IPS-18a (cell line): ENCODE results near the gene SCARF2.
"Not testable (repeated sequence)": the region's sequence is repeated elsewhere in the genome, so short reads cannot be mapped to it uniquely, and the experiment has no call there.

ENCODE experiments used
- H3K27ac ChIP-seq: one replicate; pipeline ENCODE4 v1.5.1; 2013; ENCODE audit warnings: low read length
- H3K27me3 ChIP-seq: one replicate; pipeline ENCODE4 v1.6.1; 2013; ENCODE audit warnings: mild to moderate bottlenecking, low read length; ENCODE audit not compliant: control insufficient read depth, insufficient read depth
- H3K36me3 ChIP-seq: one replicate; pipeline ENCODE4 v1.6.1; 2013; ENCODE audit warnings: low read depth, low read length; ENCODE audit not compliant: control insufficient read depth
- H3K4me1 ChIP-seq: one replicate; pipeline ENCODE4 v1.6.1; 2013; ENCODE audit warnings: low read depth, low read length; ENCODE audit not compliant: control insufficient read depth
- H3K4me3 ChIP-seq: one replicate; pipeline ENCODE4 v1.5.1; 2013; ENCODE audit warnings: low read length
- H3K9ac ChIP-seq: one replicate; pipeline ENCODE4 v1.6.1; 2013; ENCODE audit warnings: mild to moderate bottlenecking, low read length, moderate library complexity
- H3K9me3 ChIP-seq: one replicate; pipeline ENCODE4 v1.6.1; 2013; ENCODE audit warnings: low read depth, low read length; ENCODE audit not compliant: control insufficient read depth

SCARF2 gene

GRCh38 chr22:20458530-20459151 lies 21.0 kb upstream of the SCARF2 start:
- no peak overlapping the region for H3K4me3 ChIP-seq
- no peaks in the 10 kb centered on the region for H3K9me3 ChIP-seq
- no peak overlapping the region for H3K9ac ChIP-seq
- no peaks in the 10 kb centered on the region for H3K4me1 ChIP-seq
- H3K27ac ChIP-seq: no peak overlapping the region
- no peaks in the 10 kb centered on the region for H3K27me3 ChIP-seq
- no peaks in the 10 kb centered on the region for H3K36me3 ChIP-seq

- no peak overlapping the region for H3K27ac ChIP-seq
- no peak overlapping the region for H3K4me3 ChIP-seq
- H3K9me3 ChIP-seq: no peaks in the 10 kb centered on the region
- no peaks in the 10 kb centered on the region for H3K4me1 ChIP-seq
- no peaks in the 10 kb centered on the region for H3K36me3 ChIP-seq
- H3K27me3 ChIP-seq: no peaks in the 10 kb centered on the region
- no peak overlapping the region for H3K9ac ChIP-seq
These were observed 20.0 kb upstream of the SCARF2 start for GRCh38 chr22:20457506-20458240.

GRCh38 chr22:20456722-20457076 lies 19.1 kb upstream of the SCARF2 start:
- no peaks in the 10 kb centered on the region for H3K27me3 ChIP-seq
- H3K4me1 ChIP-seq: no peaks in the 10 kb centered on the region
- no peak overlapping the region for H3K4me3 ChIP-seq
- H3K27ac ChIP-seq: no peak overlapping the region
- H3K9me3 ChIP-seq: no peaks in the 10 kb centered on the region
- no peaks in the 10 kb centered on the region for H3K36me3 ChIP-seq
- H3K9ac ChIP-seq: no peak overlapping the region

- H3K9ac ChIP-seq: no peak overlapping the region
- H3K9me3 ChIP-seq: no peaks in the 10 kb centered on the region
- H3K27me3 ChIP-seq: no peaks in the 10 kb centered on the region
- no peaks in the 10 kb centered on the region for H3K4me1 ChIP-seq
- no peaks in the 10 kb centered on the region for H3K36me3 ChIP-seq
- H3K4me3 ChIP-seq: no peak overlapping the region
- H3K27ac ChIP-seq: no peak overlapping the region
These were observed 18.6 kb upstream of the SCARF2 start for GRCh38 chr22:20456064-20456721.

GRCh38 chr22:20455709-20456063 lies 18.1 kb upstream of the SCARF2 start:
- no peak overlapping the region for H3K9ac ChIP-seq
- H3K36me3 ChIP-seq: no peaks in the 10 kb centered on the region
- H3K9me3 ChIP-seq: no peaks in the 10 kb centered on the region
- no peaks in the 10 kb centered on the region for H3K27me3 ChIP-seq
- H3K27ac ChIP-seq: no peak overlapping the region
- H3K4me1 ChIP-seq: no peaks in the 10 kb centered on the region
- H3K4me3 ChIP-seq: no peak overlapping the region

- no peaks in the 10 kb centered on the region for H3K9me3 ChIP-seq
- H3K4me1 ChIP-seq: no peaks in the 10 kb centered on the region
- no peaks in the 10 kb centered on the region for H3K27me3 ChIP-seq
- H3K36me3 ChIP-seq: no peaks in the 10 kb centered on the region
- no peak overlapping the region for H3K27ac ChIP-seq
- no peak overlapping the region for H3K9ac ChIP-seq
- H3K4me3 ChIP-seq: no peak overlapping the region
These were observed 15.6 kb upstream of the SCARF2 start for GRCh38 chr22:20453222-20453621.

GRCh38 chr22:20451920-20452319 lies 14.3 kb upstream of the SCARF2 start:
- Histone ChIP-seq H3K27ac (no peak overlapping the region), H3K4me1 (no peaks in the 10 kb centered on the region), H3K4me3 (no peak overlapping the region), H3K27me3 (no peaks in the 10 kb centered on the region), H3K9me3 (no peaks in the 10 kb centered on the region), H3K36me3 (no peaks in the 10 kb centered on the region), H3K9ac (no peak overlapping the region)

- H3K9ac ChIP-seq, H3K27ac ChIP-seq, H3K27me3 ChIP-seq, H3K4me3 ChIP-seq, H3K9me3 ChIP-seq, H3K36me3 ChIP-seq, H3K4me1 ChIP-seq: not testable (repeated sequence)
These were observed 13.6 kb upstream of the SCARF2 start for GRCh38 chr22:20451129-20451778.

DNA sequence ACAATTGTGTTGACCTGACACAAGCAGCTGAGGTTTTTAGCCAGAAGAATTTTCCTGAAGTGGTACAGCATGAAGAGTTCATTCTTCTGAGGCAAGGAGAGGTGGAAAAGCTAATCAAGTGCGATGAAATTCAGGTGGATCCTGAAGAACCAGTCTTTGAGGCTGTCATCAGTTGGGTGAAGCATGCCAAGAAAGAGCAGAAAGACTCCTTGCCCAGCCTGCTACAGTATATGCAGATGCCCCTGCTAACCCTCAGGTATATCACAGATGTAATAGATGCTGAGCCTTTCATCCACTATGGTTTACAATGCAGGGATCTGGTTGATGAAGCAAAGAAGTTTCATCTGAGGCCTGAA lies 12.9 kb upstream of the SCARF2 start:
- no peak overlapping the region for H3K4me3 ChIP-seq
- no peaks in the 10 kb centered on the region for H3K36me3 ChIP-seq

GRCh38 chr22:20449819-20450550 lies 12.4 kb upstream of the SCARF2 start:
- no peaks in the 10 kb centered on the region for H3K36me3 ChIP-seq
- H3K9ac ChIP-seq: no peak overlapping the region
- no peaks in the 10 kb centered on the region for H3K4me1 ChIP-seq
- H3K4me3 ChIP-seq: no peak overlapping the region
- no peaks in the 10 kb centered on the region for H3K27me3 ChIP-seq
- no peak overlapping the region for H3K27ac ChIP-seq
- H3K9me3 ChIP-seq: no peaks in the 10 kb centered on the region

More for the DNA sequence above, 12.9 kb upstream of the SCARF2 start:
- H3K9ac ChIP-seq: no peak overlapping the region
- no peaks in the 10 kb centered on the region for H3K4me1 ChIP-seq
- H3K27ac ChIP-seq: no peak overlapping the region
- H3K27me3 ChIP-seq: no peaks in the 10 kb centered on the region
- no peaks in the 10 kb centered on the region for H3K9me3 ChIP-seq

DNA sequence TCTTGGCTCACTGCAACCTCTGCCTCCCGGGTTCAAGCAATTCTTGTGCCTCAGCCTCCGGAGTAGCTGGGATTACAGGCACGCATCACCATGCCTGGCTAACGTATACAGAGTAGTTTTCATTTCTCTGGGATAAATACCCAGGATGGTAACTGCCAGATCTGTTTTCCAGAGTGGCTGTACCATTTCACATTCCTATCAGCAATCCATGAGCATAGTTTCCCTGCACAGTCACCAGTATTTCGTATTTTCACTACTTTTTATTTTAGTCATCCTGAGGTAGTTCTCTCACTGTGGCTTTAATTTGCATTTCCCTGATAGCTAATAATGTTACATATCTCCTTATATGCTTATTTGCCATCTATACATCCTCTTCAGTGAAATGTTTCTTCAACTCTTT lies 11.0 kb upstream of the SCARF2 start:
- Histone ChIP-seq H3K9me3 (no peaks in the 10 kb centered on the region), H3K27ac (no peak overlapping the region), H3K9ac (no peak overlapping the region), H3K27me3 (no peaks in the 10 kb centered on the region), H3K4me3 (no peak overlapping the region), H3K36me3 (no peaks in the 10 kb centered on the region), H3K4me1 (no peaks in the 10 kb centered on the region)
